Activated T-cell treated with anti-CD3 and anti-CD28 coated beads for 1 hour (primary cell): ENCODE data around the gene TRPM2.
"Not testable (repeated sequence)": the region's sequence is repeated elsewhere in the genome, so short reads cannot be mapped to it uniquely, and the experiment has no call there.

Experiments
- DNase-seq: peaks from one replicate; pipeline ENCODE4 v3.0.0-alpha.2; 2020; ENCODE audit warnings: low read depth

Gene TRPM2

GRCh38 chr21:44397431-44398031 lies 44.1 kb downstream of the TRPM2 start:
- no peak for DNase-seq

GRCh38 chr21:44398499-44398898 lies 45.1 kb downstream of the TRPM2 start:
- DNase-seq, result no peak

GRCh38 chr21:44399151-44399954 lies 45.9 kb downstream of the TRPM2 start:
- DNase-seq, result no peak

GRCh38 chr21:44399955-44400790 lies 46.8 kb downstream of the TRPM2 start:
- DNase-seq, result no peak

- DNase-seq, result no peak
Observed at GRCh38 chr21:44400791-44401385, 47.5 kb downstream of the TRPM2 start.

- no peak for DNase-seq
Observed at GRCh38 chr21:44401386-44402160, 48.2 kb downstream of the TRPM2 start.

- DNase-seq, result no peak
Observed at GRCh38 chr21:44402323-44403105, 49.1 kb downstream of the TRPM2 start.

GRCh38 chr21:44403106-44404020 lies 49.9 kb downstream of the TRPM2 start:
- DNase-seq, result no peak

GRCh38 chr21:44404482-44404881 lies 51.1 kb downstream of the TRPM2 start:
- not testable (repeated sequence) for DNase-seq

- no peak for DNase-seq
Observed at GRCh38 chr21:44405091-44405947, 51.9 kb downstream of the TRPM2 start.

- no peak for DNase-seq
Observed at GRCh38 chr21:44405948-44406872, 52.8 kb downstream of the TRPM2 start.

- no peak for DNase-seq
Observed at GRCh38 chr21:44406953-44407352, 53.5 kb downstream of the TRPM2 start.

GRCh38 chr21:44407493-44407892 lies 54.1 kb downstream of the TRPM2 start:
- no peak for DNase-seq

GRCh38 chr21:44408226-44408625 lies 54.8 kb downstream of the TRPM2 start:
- no peak for DNase-seq

GRCh38 chr21:44413566-44414290 lies 60.3 kb downstream of the TRPM2 start:
- DNase-seq, result no peak

- no peak for DNase-seq
Observed at GRCh38 chr21:44414291-44415072, 61.1 kb downstream of the TRPM2 start.
